CD4-positive, alpha-beta T cell treated with Interleukin-6 at 100 ng/mL for 8 hours (primary cell): ENCODE measurements around the gene GOLGA7B.

ENCODE experiments used
- DNase-seq: peaks from one replicate; pipeline ENCODE4 v3.0.0-alpha.2; 2020; ENCODE audit warnings: mixed read lengths, low spot score

GOLGA7B gene

DNA sequence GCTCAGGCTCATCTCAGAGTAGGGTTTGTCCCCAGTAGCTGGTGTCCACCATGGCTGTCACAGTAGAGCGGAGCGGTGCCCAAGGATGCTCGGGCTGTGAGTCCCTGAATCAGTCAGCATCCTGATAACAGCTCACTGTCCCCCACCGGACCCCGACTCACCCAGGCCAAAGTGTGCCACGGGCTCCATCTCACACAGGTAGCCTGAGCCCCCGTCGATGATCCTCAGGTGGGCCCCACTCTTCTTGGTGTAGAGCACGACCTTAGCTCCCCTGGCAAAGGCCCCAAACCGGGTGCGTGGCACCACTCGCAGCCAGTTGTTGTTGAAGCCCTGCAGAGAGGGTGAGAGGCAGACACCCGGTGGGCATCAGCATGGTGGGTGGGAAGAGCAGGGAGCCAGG is 45.4 kb downstream of the GOLGA7B start:
- no peak for DNase-seq

DNA sequence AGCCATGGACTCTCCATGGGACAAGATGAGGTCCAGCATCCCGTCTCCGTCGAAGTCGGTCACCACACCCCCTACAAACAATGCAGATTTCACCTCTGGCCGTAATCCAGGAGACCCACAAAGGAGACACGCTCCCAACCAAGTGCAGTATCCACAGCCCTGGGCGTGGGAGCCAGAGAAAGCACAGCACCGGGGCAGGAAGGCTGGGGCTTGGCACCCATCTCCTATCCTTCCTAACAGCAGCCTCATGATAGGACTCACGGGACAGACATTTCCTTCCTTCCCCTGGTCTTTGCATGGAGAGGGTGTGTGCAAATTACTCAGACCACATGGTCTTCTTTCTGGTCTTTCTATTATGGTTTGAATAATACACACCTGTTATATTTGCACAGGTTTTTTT is 46.3 kb downstream of the GOLGA7B start:
- no peak for DNase-seq

DNA sequence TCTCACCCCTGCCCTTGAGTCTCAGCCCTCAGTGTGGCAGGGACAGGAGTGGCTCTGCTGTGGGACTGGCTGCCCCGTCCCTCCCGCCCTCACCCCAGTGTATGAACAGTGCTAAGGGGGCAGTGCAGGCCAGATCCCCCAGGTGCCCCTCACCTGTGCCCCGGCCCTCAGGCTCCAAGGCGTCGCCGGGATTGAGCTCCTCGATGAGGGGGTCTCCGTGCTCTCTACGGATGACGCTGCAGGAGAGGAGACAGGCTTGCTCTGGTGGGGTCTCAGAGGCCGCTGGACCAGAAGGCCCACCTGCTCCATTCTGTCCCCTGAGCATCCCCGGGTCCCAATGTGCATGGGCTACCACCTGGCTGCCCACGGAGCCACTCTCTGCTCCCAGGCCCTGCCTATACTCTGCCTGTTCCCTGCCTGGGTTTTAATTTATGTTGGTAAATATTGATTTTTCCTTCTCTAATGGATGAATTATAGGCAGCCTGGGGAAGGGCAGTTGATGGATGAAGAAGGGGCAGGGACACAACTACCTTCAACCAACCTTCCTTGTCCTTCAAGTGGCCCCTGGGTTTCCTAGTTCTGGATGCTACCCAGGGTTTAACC is 47.2 kb downstream of the GOLGA7B start:
- DNase-seq: no peak

DNA sequence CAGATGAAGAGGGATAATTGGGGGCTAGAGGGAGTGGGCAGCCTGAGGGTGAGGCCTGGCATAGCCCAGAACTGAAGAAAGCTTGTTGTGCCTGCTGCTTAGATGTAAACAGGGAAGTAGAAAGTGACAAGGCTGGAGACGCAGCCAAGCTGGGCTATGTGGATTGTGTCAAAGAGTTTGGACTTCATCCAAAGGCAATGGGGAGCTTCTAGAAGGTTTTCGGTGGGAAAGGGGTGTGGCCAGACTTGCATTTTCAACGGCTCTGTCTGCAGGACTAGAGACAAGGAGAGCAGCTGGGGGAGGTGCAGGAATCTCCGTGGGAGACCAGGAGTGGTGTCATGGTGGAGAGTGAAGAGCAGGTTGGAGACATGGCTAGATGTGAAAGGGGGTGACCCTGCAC is 48.8 kb downstream of the GOLGA7B start:
- no peak for DNase-seq

DNA sequence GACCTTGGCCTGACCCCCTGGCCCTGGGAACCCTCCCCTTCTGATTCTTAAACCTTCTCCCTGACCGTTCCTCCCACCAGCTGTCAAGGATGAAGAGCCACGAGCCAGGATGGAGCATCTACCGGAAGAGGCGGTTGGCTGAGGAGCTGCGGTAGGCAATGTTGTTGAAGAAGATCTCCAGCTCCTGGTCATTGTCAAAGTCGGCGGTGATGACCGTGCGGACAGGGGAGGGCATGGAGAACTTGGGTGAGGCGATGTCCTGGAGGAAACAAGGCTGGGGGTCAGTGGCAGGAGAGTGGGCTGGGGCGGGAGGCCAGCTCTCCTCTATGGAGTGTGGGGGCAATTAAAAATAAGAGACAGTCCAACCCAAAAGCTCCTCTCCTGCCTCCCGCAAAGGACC is 51.7 kb downstream of the GOLGA7B start:
- DNase-seq: no peak

- DNase-seq: no peak
These were observed 53.7 kb downstream of the GOLGA7B start for GRCh38 chr10:97903128-97904017.

GRCh38 chr10:97904018-97904381 is 54.4 kb downstream of the GOLGA7B start:
- no peak for DNase-seq

- no peak for DNase-seq
These were observed 54.9 kb downstream of the GOLGA7B start for GRCh38 chr10:97904576-97904975.

GRCh38 chr10:97905276-97905675 is 55.6 kb downstream of the GOLGA7B start:
- DNase-seq: no peak

- no peak for DNase-seq
These were observed 57.6 kb downstream of the GOLGA7B start for GRCh38 chr10:97907211-97907610.

DNA sequence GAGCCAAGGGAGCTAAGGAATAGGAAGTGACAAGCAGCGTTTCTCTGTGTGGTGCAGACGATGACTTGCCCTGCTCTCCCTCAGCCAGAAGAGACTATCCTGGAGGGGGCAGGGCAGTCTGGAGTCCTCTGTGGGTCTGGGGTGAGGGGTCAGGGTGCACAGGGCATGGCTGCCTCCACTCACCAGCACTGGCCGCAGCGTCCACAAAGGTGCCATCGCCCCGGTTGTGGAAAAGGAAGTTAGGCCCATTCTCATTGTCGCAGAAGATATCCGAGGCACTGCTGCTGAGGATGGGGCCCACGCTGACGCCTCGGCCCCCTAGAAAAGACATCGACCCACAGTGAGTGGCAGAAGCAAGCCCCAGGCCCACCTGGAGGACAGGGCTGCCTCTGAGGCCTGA is 58.2 kb downstream of the GOLGA7B start:
- no peak for DNase-seq

DNA sequence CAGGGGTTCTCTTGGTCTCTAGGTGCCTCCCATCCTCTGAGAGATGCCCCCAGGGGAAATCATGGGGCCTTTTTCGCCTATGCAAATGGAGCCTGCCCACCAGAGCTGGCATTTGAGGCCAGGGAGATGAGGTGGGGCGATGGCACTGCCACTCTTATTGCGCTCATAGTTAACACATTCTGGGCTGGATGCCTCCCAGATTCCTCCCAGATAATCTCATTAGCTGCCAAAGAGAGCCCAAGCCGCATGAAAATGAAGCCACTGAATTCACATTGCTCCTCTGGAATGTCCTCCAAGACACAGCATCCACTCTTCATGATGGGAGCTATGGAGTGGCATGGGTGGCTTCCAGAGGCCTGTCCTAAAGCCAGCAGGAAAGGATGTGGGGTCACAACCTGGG is 61.0 kb downstream of the GOLGA7B start:
- no peak for DNase-seq

DNA sequence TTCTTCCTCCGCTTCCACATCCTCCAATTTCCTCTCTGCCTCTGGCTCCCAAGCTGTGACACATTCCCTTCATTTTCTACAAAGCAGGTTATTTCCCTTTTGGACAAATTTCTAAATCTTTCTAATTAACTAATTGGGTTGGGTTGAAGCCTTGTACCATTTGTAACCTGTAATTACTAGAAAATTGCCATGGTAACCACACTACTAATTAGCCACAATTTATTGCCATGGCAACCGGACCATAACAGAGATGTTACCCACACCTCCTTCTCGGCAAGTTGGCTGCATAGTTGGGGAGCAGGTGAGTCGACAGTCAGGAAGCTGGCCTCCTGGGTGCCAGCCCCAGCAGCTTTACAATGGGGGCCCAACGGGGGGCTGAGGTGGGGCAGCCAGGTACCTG is 61.6 kb downstream of the GOLGA7B start:
- DNase-seq: no peak

DNA sequence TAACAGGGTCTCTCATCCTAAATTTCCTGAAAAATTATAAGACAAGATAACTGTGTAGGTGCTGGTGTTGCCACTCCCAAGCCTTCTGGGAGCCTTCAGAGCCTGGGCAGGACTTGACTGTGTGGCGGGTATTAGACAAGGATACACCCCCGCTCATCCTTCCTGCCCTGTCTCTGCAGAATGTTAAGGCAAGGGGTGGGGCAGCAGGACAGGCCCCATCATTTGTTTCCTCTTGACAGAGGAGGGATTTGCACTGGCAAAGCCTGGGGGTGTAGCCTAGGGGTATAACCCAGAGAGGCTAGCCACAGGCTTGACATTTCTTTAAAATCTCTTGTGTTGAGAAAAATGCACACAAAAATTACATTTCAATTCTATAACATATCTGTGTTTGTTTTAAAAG is 63.5 kb downstream of the GOLGA7B start:
- no peak for DNase-seq

- no peak for DNase-seq
These were observed 64.0 kb downstream of the GOLGA7B start for GRCh38 chr10:97913614-97914013.

GRCh38 chr10:97914171-97914836 is 64.7 kb downstream of the GOLGA7B start:
- no peak for DNase-seq

GRCh38 chr10:97914837-97915211 is 65.2 kb downstream of the GOLGA7B start:
- peak; percentile 67 for DNase-seq

- no peak for DNase-seq
These were observed 65.9 kb downstream of the GOLGA7B start for GRCh38 chr10:97915346-97916131.

GRCh38 chr10:97916586-97916985 is 66.9 kb downstream of the GOLGA7B start:
- no peak for DNase-seq

DNA sequence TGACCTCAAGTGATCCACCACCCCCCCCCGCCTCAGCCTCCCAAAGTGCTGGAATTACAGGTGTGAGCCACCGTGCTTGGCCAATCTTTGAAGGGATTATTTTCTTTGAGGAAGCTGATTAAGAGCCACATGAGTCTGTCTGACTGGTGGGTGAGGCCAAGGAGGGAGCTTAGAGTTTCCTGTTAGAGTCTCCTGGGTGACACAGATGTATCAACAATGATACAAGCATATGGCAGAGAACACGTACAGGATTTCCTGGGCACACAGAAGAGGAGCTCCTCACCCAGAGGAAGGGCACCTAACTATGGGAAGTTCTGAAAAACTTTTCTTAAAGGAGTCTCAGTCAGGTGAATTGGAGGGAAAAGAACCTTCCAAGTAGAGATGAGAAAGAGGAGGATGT is 69.4 kb downstream of the GOLGA7B start:
- DNase-seq: no peak

DNA sequence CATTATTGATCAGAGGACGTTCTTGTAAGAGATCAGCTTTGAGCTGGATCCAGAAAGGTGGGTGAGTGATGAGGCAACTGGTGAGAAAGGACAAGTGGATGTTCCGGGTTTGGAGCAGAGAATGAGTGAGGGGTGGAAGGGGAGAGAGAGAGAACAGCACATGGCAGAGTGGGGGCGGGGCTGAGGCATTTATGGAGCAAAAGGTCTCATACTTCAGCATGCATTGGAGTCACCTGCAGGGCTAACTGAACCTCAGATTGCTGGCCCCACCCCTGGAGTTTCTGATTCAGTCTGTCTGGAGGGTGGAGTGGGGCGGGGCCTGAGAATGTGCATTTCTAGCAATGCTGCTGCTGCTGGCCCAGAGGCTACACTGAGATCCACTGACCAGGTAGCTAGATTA is 71.2 kb downstream of the GOLGA7B start:
- DNase-seq: no peak
